GM23338 (cell line): ENCODE data around the gene LRBA. TPM values are rescaled to one million over a fixed set of nuclear protein-coding genes. Genes with fewer than 3 reads are reported as not detected.

Experiments
- ATAC-seq: fragments of 200-7000 bp; cut with Tn5 transposase; 3 replicates; pipeline ENCODE4 v1.9.1; 2020
- DNase-seq: peaks from one replicate; pipeline ENCODE4 v3.0.0-alpha.2; 2015; ENCODE audit warnings: low spot score
- H2AFZ ChIP-seq: fragments of 200-600 bp; sonication (generic); 2 replicates; pipeline ENCODE4 v1.8.0; 2016; ENCODE audit warnings: antibody characterized with exemption, mild to moderate bottlenecking, moderate library complexity
- H3F3A ChIP-seq: fragments of 200-600 bp; sonication (generic); replicated peaks from 2 replicates; pipeline ENCODE4 v1.8.0; 2017; ENCODE audit warnings: antibody characterized with exemption, mixed run types, low read depth
- H3K27ac ChIP-seq: fragments of 200-600 bp; sonication (generic); 2 replicates; pipeline ENCODE4 v1.6.1; 2016; ENCODE audit warnings: low read depth
- H3K27me3 ChIP-seq: fragments of 200-600 bp; sonication (generic); 2 replicates; pipeline ENCODE4 v1.8.0; 2016; ENCODE audit warnings: mild to moderate bottlenecking, mixed run types, moderate library complexity; ENCODE audit not compliant: insufficient read depth
- H3K36me3 ChIP-seq: fragments of 200-600 bp; sonication (generic); 2 replicates; pipeline ENCODE4 v1.8.0; 2016; ENCODE audit warnings: mild to moderate bottlenecking; ENCODE audit not compliant: insufficient read depth
- H3K4me1 ChIP-seq: fragments of 200-600 bp; sonication (generic); 2 replicates; pipeline ENCODE4 v1.8.0; 2016; ENCODE audit warnings: mild to moderate bottlenecking, moderate library complexity; ENCODE audit not compliant: insufficient read depth
- H3K4me2 ChIP-seq: fragments of 200-600 bp; sonication (generic); 2 replicates; pipeline ENCODE4 v1.7.1; 2017; ENCODE audit warnings: mixed run types
- H3K4me3 ChIP-seq: fragments of 200-600 bp; sonication (generic); 2 replicates; pipeline ENCODE4 v1.6.1; 2016; ENCODE audit warnings: mixed run types
- H3K79me2 ChIP-seq: fragments of 200-600 bp; sonication (generic); replicated peaks from 2 replicates; pipeline ENCODE4 v1.8.0; 2017; ENCODE audit warnings: mild to moderate bottlenecking; ENCODE audit not compliant: insufficient read depth
- H3K9me2 ChIP-seq: fragments of 200-600 bp; sonication (generic); 2 replicates; pipeline ENCODE4 v1.8.0; 2017; ENCODE audit not compliant: insufficient read depth
- H4K20me1 ChIP-seq: fragments of 200-600 bp; sonication (generic); replicated peaks from 2 replicates; pipeline ENCODE4 v1.8.0; 2017; ENCODE audit warnings: mild to moderate bottlenecking; ENCODE audit not compliant: insufficient read depth
- H3K27ac Mint-ChIP-seq: 2 replicates; pipeline ENCODE4 v1.8.0; 2020; ENCODE audit warnings: inconsistent platforms, mild to moderate bottlenecking, moderate library complexity, mixed read lengths
- H3K27me3 Mint-ChIP-seq: 3 replicates; pipeline ENCODE4 v1.8.0; 2022; ENCODE audit warnings: low read depth, mild to moderate bottlenecking, moderate library complexity, mixed read lengths, inconsistent platforms; ENCODE audit not compliant: insufficient read depth, poor library complexity
- H3K36me3 Mint-ChIP-seq: 3 replicates; pipeline ENCODE4 v1.8.0; 2021; ENCODE audit warnings: low read depth, mild to moderate bottlenecking, inconsistent platforms, moderate library complexity, mixed read lengths
- H3K4me1 Mint-ChIP-seq: 3 replicates; pipeline ENCODE4 v1.8.0; 2020; ENCODE audit warnings: mild to moderate bottlenecking, inconsistent platforms, mixed read lengths
- H3K4me3 Mint-ChIP-seq: 3 replicates; pipeline ENCODE4 v1.8.0; 2021; ENCODE audit warnings: moderate library complexity, mild to moderate bottlenecking, inconsistent platforms, mixed read lengths
- H3K9me3 Mint-ChIP-seq: 3 replicates; pipeline ENCODE4 v1.8.0; 2020; ENCODE audit warnings: moderate library complexity, mild to moderate bottlenecking, inconsistent platforms, mixed read lengths
- CREB1 ChIP-seq: fragments of 250-450 bp; sonication (Bioruptor Pico); IDR thresholded peaks from 2 replicates; pipeline ENCODE4 v1.5.0; 2020; ENCODE audit warnings: low read depth, mild to moderate bottlenecking, moderate library complexity
- CTCF ChIP-seq, 2 experiments: fragments of 200-600 bp in 1 of 2; sonication (generic) in 1 of 2; conservative IDR thresholded peaks; 2 replicates each; pipeline versions ENCODE4 v1.5.1 to v1.6.1; 2016 to 2017; ENCODE audit warnings: antibody characterized with exemption in 2 of 2, low read depth in 2 of 2, mild to moderate bottlenecking in 2 of 2, moderate library complexity in 1 of 2
- ETS1 ChIP-seq: IDR thresholded peaks from 2 replicates; pipeline ENCODE4 v1.6.1; 2016; ENCODE audit warnings: antibody characterized with exemption
- EZH2phosphoT487 ChIP-seq: fragments of 200-600 bp; sonication (generic); IDR thresholded peaks from one replicate; pipeline ENCODE4 v1.8.1; 2018; ENCODE audit warnings: antibody characterized with exemption; ENCODE audit not compliant: unreplicated experiment
- JUNB ChIP-seq: IDR thresholded peaks from one replicate; pipeline ENCODE4 v1.6.1; 2016; ENCODE audit warnings: antibody characterized with exemption; ENCODE audit not compliant: unreplicated experiment
- NANOG ChIP-seq: IDR thresholded peaks from 2 replicates; pipeline ENCODE4 v1.6.1; 2016; ENCODE audit warnings: antibody characterized with exemption, borderline replicate concordance
- POLR2AphosphoS5 ChIP-seq: IDR thresholded peaks from 2 replicates; pipeline ENCODE4 v1.6.1; 2016; ENCODE audit warnings: antibody characterized with exemption, low read depth
- ZNF114 ChIP-seq: fragments of 250-450 bp; sonication (Bioruptor Pico); IDR thresholded peaks from 2 replicates; pipeline ENCODE4 v1.5.0; 2020; ENCODE audit warnings: mild to moderate bottlenecking, moderate library complexity
- polyA plus RNA-seq: library from polyadenylated mRNA; unstranded; fragments of >200 nt; fragmentation: Nextera tagmentation; extraction: Ambion mirVana; gene quantifications from 2 replicates; pipeline ENCODE4 v1.2.1, GENCODE V29; 2016
- total RNA-seq: library from RNA; depleted of rRNA; stranded (reverse); fragments of >200 nt; shearing (Covaris generic); gene quantifications from 2 replicates; pipeline ENCODE4 v1.2.3, GENCODE V29; 2014
- TF ChIP-seq, protein P1 (sequence below): IDR thresholded peaks from one replicate; pipeline ENCODE4 v1.6.1; 2018; ENCODE audit warnings: antibody characterized with exemption; ENCODE audit not compliant: unreplicated experiment

Gene LRBA
- total and polyA plus RNA-seq, 2 experiments from 2014 or later = 23.3 to 126 TPM

DNA sequence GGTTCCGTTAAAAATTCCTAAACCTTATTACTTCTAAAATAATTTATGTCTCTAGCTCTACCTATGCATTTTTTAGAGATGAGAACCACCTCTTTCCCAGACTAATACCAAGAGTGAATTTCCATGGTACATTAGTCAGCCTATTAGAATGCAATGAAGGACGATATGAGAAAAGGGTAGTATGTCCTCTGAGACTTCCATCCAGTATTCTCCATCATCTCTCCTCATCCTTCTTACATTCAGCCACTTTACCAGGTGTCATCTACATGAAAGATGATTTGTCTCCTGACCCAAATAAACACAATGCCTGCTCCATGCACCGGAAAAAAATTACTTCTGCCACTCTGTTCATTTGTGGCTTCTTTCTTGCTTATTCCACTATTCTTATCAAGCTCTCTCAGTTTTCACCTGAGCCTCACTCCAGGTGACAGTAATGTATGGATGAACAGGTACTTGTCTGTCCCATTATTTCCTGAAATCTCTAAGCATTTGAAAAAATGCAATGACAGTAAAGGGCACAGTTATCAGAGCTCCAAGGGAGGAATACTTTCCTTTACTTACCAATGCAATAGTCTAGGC lies 335.2 kb downstream of the LRBA start (continued):
- TF ChIP-seq POLR2AphosphoS5 (no peak), JUNB (no peak), ETS1 (no peak)

GRCh38 chr4:150679018-150679764 lies 335.9 kb downstream of the LRBA start:
- DNase-seq (no peak), ATAC-seq (no peak)
- Histone ChIP-seq H3K4me3 (no peak overlapping the region), H3K36me3 (no peaks in the 10 kb centered on the region), H3K27me3 (no peaks in the 10 kb centered on the region), H3K27ac (no peak overlapping the region), H3K4me2 (no peak overlapping the region), H3K9me2 (no peaks in the 10 kb centered on the region), H3K79me2 (no peaks in the 10 kb centered on the region), H3F3A (no peaks in the 10 kb centered on the region), H3K4me1 (peaks cover 5% of the 10 kb centered on the region), H2AFZ (no peak overlapping the region), H4K20me1 (no peaks in the 10 kb centered on the region)
- H3K4me3 Mint-ChIP-seq = no peak overlapping the region
- peaks cover 2% of the 10 kb centered on the region for H3K27me3 Mint-ChIP-seq
- TF ChIP-seq, protein P1, sequence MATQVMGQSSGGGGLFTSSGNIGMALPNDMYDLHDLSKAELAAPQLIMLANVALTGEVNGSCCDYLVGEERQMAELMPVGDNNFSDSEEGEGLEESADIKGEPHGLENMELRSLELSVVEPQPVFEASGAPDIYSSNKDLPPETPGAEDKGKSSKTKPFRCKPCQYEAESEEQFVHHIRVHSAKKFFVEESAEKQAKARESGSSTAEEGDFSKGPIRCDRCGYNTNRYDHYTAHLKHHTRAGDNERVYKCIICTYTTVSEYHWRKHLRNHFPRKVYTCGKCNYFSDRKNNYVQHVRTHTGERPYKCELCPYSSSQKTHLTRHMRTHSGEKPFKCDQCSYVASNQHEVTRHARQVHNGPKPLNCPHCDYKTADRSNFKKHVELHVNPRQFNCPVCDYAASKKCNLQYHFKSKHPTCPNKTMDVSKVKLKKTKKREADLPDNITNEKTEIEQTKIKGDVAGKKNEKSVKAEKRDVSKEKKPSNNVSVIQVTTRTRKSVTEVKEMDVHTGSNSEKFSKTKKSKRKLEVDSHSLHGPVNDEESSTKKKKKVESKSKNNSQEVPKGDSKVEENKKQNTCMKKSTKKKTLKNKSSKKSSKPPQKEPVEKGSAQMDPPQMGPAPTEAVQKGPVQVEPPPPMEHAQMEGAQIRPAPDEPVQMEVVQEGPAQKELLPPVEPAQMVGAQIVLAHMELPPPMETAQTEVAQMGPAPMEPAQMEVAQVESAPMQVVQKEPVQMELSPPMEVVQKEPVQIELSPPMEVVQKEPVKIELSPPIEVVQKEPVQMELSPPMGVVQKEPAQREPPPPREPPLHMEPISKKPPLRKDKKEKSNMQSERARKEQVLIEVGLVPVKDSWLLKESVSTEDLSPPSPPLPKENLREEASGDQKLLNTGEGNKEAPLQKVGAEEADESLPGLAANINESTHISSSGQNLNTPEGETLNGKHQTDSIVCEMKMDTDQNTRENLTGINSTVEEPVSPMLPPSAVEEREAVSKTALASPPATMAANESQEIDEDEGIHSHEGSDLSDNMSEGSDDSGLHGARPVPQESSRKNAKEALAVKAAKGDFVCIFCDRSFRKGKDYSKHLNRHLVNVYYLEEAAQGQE = no peak
- no peak for TF ChIP-seq ZNF114 (CRISPR knock-in tag)
- no peak for TF ChIP-seq EZH2phosphoT487
- TF ChIP-seq NANOG = no peak
- H3K4me1 Mint-ChIP-seq = peaks cover 5% of the 10 kb centered on the region; the same call in 2 of the 3 replicates
- H3K9me3 Mint-ChIP-seq = no peaks in the 10 kb centered on the region
- no peaks in the 10 kb centered on the region; the same call in 2 of the 3 replicates for H3K36me3 Mint-ChIP-seq
- no peak overlapping the region for H3K27ac Mint-ChIP-seq

- H3K27me3 ChIP-seq = no peaks in the 10 kb centered on the region
- H3K27me3 Mint-ChIP-seq = peaks cover 2% of the 10 kb centered on the region
- no peaks in the 10 kb centered on the region for H4K20me1 ChIP-seq
- no peak overlapping the region for H3K4me3 ChIP-seq
- H2AFZ ChIP-seq = no peak overlapping the region
- no peaks in the 10 kb centered on the region for H3K9me3 Mint-ChIP-seq
- no peaks in the 10 kb centered on the region for H3K9me2 ChIP-seq
- no peaks in the 10 kb centered on the region for H3K4me1 ChIP-seq
- DNase-seq (no peak), ATAC-seq (no peak)
- H3K4me2 ChIP-seq = no peak overlapping the region
- no peak overlapping the region for H3K27ac Mint-ChIP-seq
- no peak overlapping the region for H3K27ac ChIP-seq
- no peaks in the 10 kb centered on the region for H3K79me2 ChIP-seq
- H3K36me3 Mint-ChIP-seq = no peaks in the 10 kb centered on the region; the same call in 2 of the 3 replicates
- H3K4me3 Mint-ChIP-seq = no peak overlapping the region
- no peaks in the 10 kb centered on the region for H3F3A ChIP-seq
- H3K4me1 Mint-ChIP-seq = no peaks in the 10 kb centered on the region; the same call in 2 of the 3 replicates
- H3K36me3 ChIP-seq = no peaks in the 10 kb centered on the region
- TF ChIP-seq POLR2AphosphoS5 = no peak
- no peak for TF ChIP-seq CTCF (conservative IDR thresholded peaks at IDR 0.05; ENCODE audit: low read depth in 2 of 2)
- no peak for TF ChIP-seq EZH2phosphoT487
- TF ChIP-seq CREB1 (CRISPR knock-in tag) = no peak
These were observed 341.3 kb downstream of the LRBA start for GRCh38 chr4:150673793-150674192.
